Stimulated activated CD4-positive, alpha-beta T cell treated with anti-CD3 and anti-CD28 coated beads, Interleukin-2, amount 100 ng/mL, for 4 hours (primary cell): ENCODE data around the gene TFAM.
"Not testable (repeated sequence)": the region's sequence is repeated elsewhere in the genome, so short reads cannot be mapped to it uniquely, and the experiment has no call there.

ENCODE experiments used
- DNase-seq: peaks from one replicate; pipeline ENCODE4 v3.0.0-alpha.2; 2020; ENCODE audit warnings: low read depth

Gene TFAM

GRCh38 chr10:58372607-58373441 is 12.4 kb upstream of the TFAM start:
- no peak for DNase-seq

- DNase-seq, result no peak
Observed at GRCh38 chr10:58373442-58373827, 11.8 kb upstream of the TFAM start.

- DNase-seq, result no peak
Observed at GRCh38 chr10:58382489-58382995, 2.7 kb upstream of the TFAM start.

- DNase-seq, result no peak
Observed at GRCh38 chr10:58384095-58384494, 1.1 kb upstream of the TFAM start.

- DNase-seq, result no peak
Observed at GRCh38 chr10:58384544-58384998, 639 bp upstream of the TFAM start.

GRCh38 chr10:58385784-58386112 is 538 bp downstream of the TFAM start:
- no peak for DNase-seq

GRCh38 chr10:58389024-58389423 is 3.8 kb downstream of the TFAM start:
- DNase-seq, result no peak

GRCh38 chr10:58393317-58393716 is 8.1 kb downstream of the TFAM start:
- no peak for DNase-seq

GRCh38 chr10:58394471-58394870 is 9.3 kb downstream of the TFAM start:
- DNase-seq, result no peak

GRCh38 chr10:58396057-58396456 is 10.8 kb downstream of the TFAM start:
- DNase-seq, result no peak

GRCh38 chr10:58397830-58398229 is 12.6 kb downstream of the TFAM start:
- DNase-seq, result no peak

GRCh38 chr10:58399410-58399809 is 14.2 kb downstream of the TFAM start:
- no peak for DNase-seq

GRCh38 chr10:58400609-58401008 is 15.4 kb downstream of the TFAM start:
- DNase-seq, result no peak

- no peak for DNase-seq
Observed at GRCh38 chr10:58404001-58404400, 18.8 kb downstream of the TFAM start.

- no peak for DNase-seq
Observed at GRCh38 chr10:58409956-58410610, 24.9 kb downstream of the TFAM start.

GRCh38 chr10:58412502-58412961 is 27.3 kb downstream of the TFAM start:
- DNase-seq, result no peak

GRCh38 chr10:58414270-58415041 is 29.2 kb downstream of the TFAM start:
- DNase-seq, result no peak

GRCh38 chr10:58415757-58416156 is 30.5 kb downstream of the TFAM start:
- DNase-seq, result no peak

GRCh38 chr10:58417902-58418301 is 32.7 kb downstream of the TFAM start:
- DNase-seq, result not testable (repeated sequence)

- no peak for DNase-seq
Observed at GRCh38 chr10:58424176-58424575, 39.0 kb downstream of the TFAM start.

- not testable (repeated sequence) for DNase-seq
Observed at GRCh38 chr10:58428436-58428835, 43.2 kb downstream of the TFAM start.

GRCh38 chr10:58431903-58432302 is 46.7 kb downstream of the TFAM start:
- no peak for DNase-seq

- no peak for DNase-seq
Observed at GRCh38 chr10:58433066-58433465, 47.9 kb downstream of the TFAM start.
